Measurements from ENCODE around the gene LMF2.
"Not testable (repeated sequence)": the region's sequence is repeated elsewhere in the genome, so short reads cannot be mapped to it uniquely, and the experiment has no call there.

Gene LMF2

GRCh38 chr22:50523458-50523805, 15.9 kb upstream of the LMF2 start:
- DNase-seq (ENCODE audit: low read depth): no peak

GRCh38 chr22:50522806-50523438, 15.4 kb upstream of the LMF2 start:
- DNase-seq (ENCODE audit: low read depth): no peak

- DNase-seq (ENCODE audit: low read depth): no peak
Observed at GRCh38 chr22:50522208-50522805, 14.8 kb upstream of the LMF2 start.

- DNase-seq (ENCODE audit: low read depth): no peak
Observed at GRCh38 chr22:50521710-50522109, 14.2 kb upstream of the LMF2 start.

- DNase-seq (ENCODE audit: low read depth): no peak
Observed at GRCh38 chr22:50520826-50521453, 13.4 kb upstream of the LMF2 start.

GRCh38 chr22:50520184-50520583, 12.7 kb upstream of the LMF2 start:
- not testable (repeated sequence) for DNase-seq (ENCODE audit: low read depth)

GRCh38 chr22:50519151-50519550, 11.6 kb upstream of the LMF2 start:
- no peak for DNase-seq (ENCODE audit: low read depth)

GRCh38 chr22:50518606-50519005, 11.1 kb upstream of the LMF2 start:
- DNase-seq (ENCODE audit: low read depth): no peak

- DNase-seq (ENCODE audit: low read depth): no peak
Observed at GRCh38 chr22:50517495-50518260, 10.2 kb upstream of the LMF2 start.

- no peak for DNase-seq (ENCODE audit: low read depth)
Observed at GRCh38 chr22:50516891-50517290, 9.4 kb upstream of the LMF2 start.

GRCh38 chr22:50516068-50516467, 8.6 kb upstream of the LMF2 start:
- no peak for DNase-seq (ENCODE audit: low read depth)

- no peak for DNase-seq (ENCODE audit: low read depth)
Observed at GRCh38 chr22:50513175-50513574, 5.7 kb upstream of the LMF2 start.

GRCh38 chr22:50508897-50509296, 1.4 kb upstream of the LMF2 start:
- DNase-seq (ENCODE audit: low read depth): no peak

GRCh38 chr22:50507991-50508884, 736 bp upstream of the LMF2 start, which contains the start of gene NCAPH2:
NCAPH2 (plus strand) TSS chr22:50508224; CDS start chr22:50508338, 114 bp downstream.
- DNase-seq (ENCODE audit: low read depth): peak; percentile 92

GRCh38 chr22:50506611-50507420, 686 bp downstream of the LMF2 start:
- peak; percentile 13 for DNase-seq (ENCODE audit: low read depth)

- no peak for DNase-seq (ENCODE audit: low read depth)
Observed at GRCh38 chr22:50505776-50506610, 1.5 kb downstream of the LMF2 start.

GRCh38 chr22:50505276-50505775, 2.2 kb downstream of the LMF2 start:
- no peak for DNase-seq (ENCODE audit: low read depth)

- DNase-seq (ENCODE audit: low read depth): no peak
Observed at GRCh38 chr22:50504369-50505211, 2.9 kb downstream of the LMF2 start.

All from amniotic epithelial cell (primary cell).